ENCODE data around the gene PTGER3. TPM values are rescaled to one million over a fixed set of nuclear protein-coding genes. Genes with fewer than 3 reads are reported as not detected.

Gene PTGER3
- total RNA-seq (2022; extraction: Qiagen RNA extraction): 0.02 TPM in 1 of 5 replicates, not detected in the others

DNA sequence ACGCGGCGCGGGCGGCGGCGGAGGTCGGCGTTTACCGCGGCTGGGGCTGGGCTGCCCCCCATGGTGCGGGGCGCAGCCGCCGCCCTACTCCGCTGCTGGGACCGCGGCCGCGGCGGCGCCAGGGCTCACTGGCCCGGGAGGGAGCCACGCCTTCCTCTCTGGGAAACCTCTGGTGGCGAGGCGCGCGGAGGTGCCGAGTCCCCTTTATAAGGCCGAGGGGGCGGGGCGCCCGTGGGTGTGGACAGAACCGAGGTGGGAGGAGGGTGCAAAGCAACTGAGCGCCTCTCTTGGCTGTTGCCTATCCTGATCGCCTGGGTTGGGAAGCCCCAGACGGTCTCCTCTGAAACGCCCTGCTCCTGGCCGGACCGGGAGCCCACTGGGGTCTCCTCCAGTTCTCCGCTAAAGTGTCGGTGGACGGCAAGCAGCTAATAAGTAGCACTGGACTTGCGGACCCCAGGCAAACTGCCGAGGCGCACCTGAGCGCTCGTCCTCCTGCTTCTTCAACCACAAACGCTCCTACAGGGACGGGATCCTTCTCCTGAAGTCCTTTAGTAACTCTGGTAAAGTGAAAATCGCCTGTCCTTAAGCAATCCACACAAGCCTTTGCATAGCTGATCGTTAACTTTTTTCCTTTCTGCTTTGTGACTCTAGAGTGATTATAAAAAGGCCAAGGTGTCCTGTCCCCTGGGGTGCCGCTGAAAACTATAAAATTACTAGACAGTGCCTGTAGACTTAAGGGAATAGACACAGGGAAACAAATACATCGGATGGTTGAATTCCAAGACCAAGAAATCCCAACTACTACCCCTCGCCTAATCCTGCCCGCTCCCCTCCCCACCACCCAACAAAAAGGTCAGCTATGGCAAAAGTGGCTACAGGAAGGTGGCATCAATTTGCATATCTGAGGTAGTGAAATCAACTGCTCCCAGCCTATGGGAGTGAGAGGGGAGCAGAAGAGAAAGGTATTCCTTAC is at the start of gene PTGER3:
TSS of gene PTGER3 (minus strand) at position 182 of the 973 bp plus-strand sequence. CDS start 239 bp downstream, outside the sequence.

DNA sequence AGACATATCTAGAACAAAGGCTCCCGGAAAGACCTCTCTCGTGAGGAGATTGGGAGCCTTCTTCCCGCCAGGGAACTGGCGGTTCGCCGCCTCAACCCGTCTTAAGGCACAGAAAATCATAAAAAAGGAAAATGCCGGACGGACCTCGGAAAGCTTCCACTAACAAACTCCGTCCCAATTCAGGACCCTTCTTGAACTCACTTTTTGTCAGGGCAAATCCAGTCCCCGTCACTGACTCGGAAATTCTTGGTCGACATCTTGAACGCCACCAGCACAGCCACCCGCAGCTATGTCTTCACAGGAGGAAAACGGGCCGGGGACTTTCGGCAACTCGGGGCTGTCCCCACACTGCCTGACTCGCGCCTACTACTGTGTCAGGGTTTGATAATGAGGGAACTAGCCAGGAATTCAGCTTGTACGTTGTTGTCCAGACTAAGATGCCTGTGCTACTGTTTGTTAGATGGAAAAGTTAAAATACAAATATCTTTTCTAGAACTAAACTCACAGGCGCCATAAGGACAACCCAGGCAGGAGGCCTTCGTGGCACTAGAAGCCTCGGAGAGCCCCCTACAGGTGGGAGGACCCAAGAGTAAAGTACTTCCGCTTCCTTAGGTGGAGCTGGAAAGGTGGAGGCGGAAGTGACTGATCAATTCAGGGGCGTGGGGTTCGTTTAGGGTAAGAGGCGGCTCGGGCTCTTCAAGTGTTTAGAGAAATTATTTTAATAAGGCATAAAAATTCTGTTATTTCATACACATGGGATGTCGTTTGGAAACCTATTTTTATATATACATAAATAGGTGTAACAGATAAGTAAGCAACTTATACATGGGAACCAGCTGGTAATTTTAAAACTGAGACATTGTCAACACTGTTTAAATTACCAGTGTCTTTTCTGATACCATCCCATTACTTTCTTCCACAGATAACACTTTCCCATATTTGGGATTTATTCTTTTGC is 33.4 kb upstream of the PTGER3 start, which contains the start of gene ZRANB2:
TSS of gene ZRANB2 (minus strand) at position 297 of the 958 bp plus-strand sequence. CDS start at position 257, 40 bp downstream.

Other genes with a start within 250 kb of the PTGER3 start
- 19.0 to 25.5 TPM (median 24.4 TPM) in 5 replicates for gene ZRANB2, start 33.2 kb upstream of the PTGER3 start, total RNA-seq (2022; extraction: Qiagen RNA extraction)